Transverse colon (tissue), 4 donors: ENCODE measurements around the gene COL6A1. TPM values are rescaled to one million over a fixed set of nuclear protein-coding genes. Genes with fewer than 3 reads are reported as not detected.

Experiments used
- DNase-seq: peaks from one replicate; pipeline ENCODE4 v3.0.0-alpha.2; 2019
- H3K27ac ChIP-seq, 4 donors: fragments of 200-600 bp; sonication (generic); 2 replicates each; pipeline ENCODE4 v1.5.1; 2016 to 2018; ENCODE audit warnings: inconsistent platforms in 4 of 4
- H3K27me3 ChIP-seq: fragments of 200-600 bp; sonication (generic); 2 replicates; pipeline ENCODE4 v1.5.1; 2017; ENCODE audit warnings: inconsistent platforms
- H3K36me3 ChIP-seq, 4 donors: fragments of 200-600 bp; sonication (generic); 2 replicates each; pipeline ENCODE4 v1.5.1; 2017 to 2019; ENCODE audit warnings: inconsistent platforms in 4 of 4
- H3K4me1 ChIP-seq, 4 donors: fragments of 200-600 bp; sonication (generic); 2 replicates each; pipeline ENCODE4 v1.5.1; 2017 to 2020; ENCODE audit warnings: inconsistent platforms in 4 of 4
- H3K4me3 ChIP-seq, 4 donors: fragments of 200-600 bp; sonication (generic); 1 replicate in 1 of 4; 2 replicates in 3 of 4; pipeline versions ENCODE4 v1.5.1 to v1.6.1; 2017 to 2019; ENCODE audit warnings: inconsistent platforms in 4 of 4
- H3K9me3 ChIP-seq, 2 donors: fragments of 200-600 bp; sonication (generic); 2 replicates each; pipeline ENCODE4 v1.5.1; 2017 to 2019; ENCODE audit warnings: inconsistent platforms in 2 of 2
- EP300 ChIP-seq: sonication (generic); formaldehyde crosslinking; IDR thresholded peaks from one replicate; pipeline ENCODE4 v1.6.1; 2017; ENCODE audit warnings: antibody characterized with exemption, low read depth
- POLR2A ChIP-seq: fragments of 450-650 bp; IDR thresholded peaks from one replicate; pipeline ENCODE4 v1.6.1; 2016; ENCODE audit warnings: antibody characterized with exemption, mild to moderate bottlenecking, moderate library complexity
- POLR2AphosphoS5 ChIP-seq, 3 donors: sonication (generic); formaldehyde crosslinking; IDR thresholded peaks; one replicate each; pipeline ENCODE4 v1.6.1; 2016; ENCODE audit warnings: antibody characterized with exemption in 3 of 3
- WGBS, 2 donors: methylation state at CpG; one replicate each; pipeline ENCODE4 v1.1.5; 2018; ENCODE audit warnings: low coverage in 1 of 2; 5-methylcytosine and 5-hydroxymethylcytosine counted together
- in situ Hi-C, 4 donors: fragments of 200-750 bp; cut with MboI; loops; one replicate each; pipeline versions ENCODE4 v1.15.0 to v1.15.1; 2017; ENCODE audit warnings: low sequenced_read_pairs in 3 of 4, low pct_ligation_motif_present in 1 of 4, low pct_unique_long_range_greater_than_20kb in 1 of 4
- intact Hi-C: fragments of 100-400 bp; cut with DNase I; formaldehyde crosslinking; loops from one replicate; pipeline ENCODE4 v1.15.1; 2023; ENCODE audit warnings: low total_unique reads
- total RNA-seq, 4 donors: library from RNA; depleted of rRNA; stranded (reverse); fragments of >200 nt; gene quantifications; one replicate each; pipeline ENCODE4 v1.1.0, GENCODE V29; 2016
- TF ChIP-seq, protein P1 (sequence below), 5 experiments: fragments of 200-600 bp in 3 of 5; fragments of 450-650 bp in 2 of 5; sonication (generic) in 3 of 5; IDR thresholded peaks; 1 replicate in 2 of 5; 2 replicates in 3 of 5; pipeline ENCODE4 v1.5.1; 2016 to 2017; ENCODE audit warnings: antibody characterized with exemption in 5 of 5, inconsistent platforms in 3 of 5, mild to moderate bottlenecking in 2 of 5, moderate library complexity in 1 of 5

Gene COL6A1
- total RNA-seq, 4 donors from 2014 or later = 166 to 580 (median 346) TPM

GRCh38 chr21:45977396-45977795 lies 4.2 kb upstream of the COL6A1 start:
- in situ Hi-C loops (no loop called here), intact Hi-C loops (loop anchor here (10.0 kb wide), 1 partner anchor 47 kb away; no protein-coding TSS in a partner anchor)
- 14% methylated on average over 5 of the region's 5 CpGs; no CpG with 5 or more reads in 1 of the 2 donors for WGBS, 2 donors
- Histone ChIP-seq H3K27me3 (peaks cover 67% of the 10 kb centered on the region), H3K4me3 (no peak overlapping the region), H3K9me3 (no peaks in the 10 kb centered on the region), H3K4me1 (peaks cover 29 to 69% (median 37%) of the 10 kb centered on the region in 4 donors), H3K36me3 (no peaks in the 10 kb centered on the region), H3K27ac (peak overlapping the region; percentile 87 to 96 (median 90))
- no peak for TF ChIP-seq POLR2AphosphoS5 (IDR thresholded peaks at IDR 0.05)
- TF ChIP-seq, protein P1, sequence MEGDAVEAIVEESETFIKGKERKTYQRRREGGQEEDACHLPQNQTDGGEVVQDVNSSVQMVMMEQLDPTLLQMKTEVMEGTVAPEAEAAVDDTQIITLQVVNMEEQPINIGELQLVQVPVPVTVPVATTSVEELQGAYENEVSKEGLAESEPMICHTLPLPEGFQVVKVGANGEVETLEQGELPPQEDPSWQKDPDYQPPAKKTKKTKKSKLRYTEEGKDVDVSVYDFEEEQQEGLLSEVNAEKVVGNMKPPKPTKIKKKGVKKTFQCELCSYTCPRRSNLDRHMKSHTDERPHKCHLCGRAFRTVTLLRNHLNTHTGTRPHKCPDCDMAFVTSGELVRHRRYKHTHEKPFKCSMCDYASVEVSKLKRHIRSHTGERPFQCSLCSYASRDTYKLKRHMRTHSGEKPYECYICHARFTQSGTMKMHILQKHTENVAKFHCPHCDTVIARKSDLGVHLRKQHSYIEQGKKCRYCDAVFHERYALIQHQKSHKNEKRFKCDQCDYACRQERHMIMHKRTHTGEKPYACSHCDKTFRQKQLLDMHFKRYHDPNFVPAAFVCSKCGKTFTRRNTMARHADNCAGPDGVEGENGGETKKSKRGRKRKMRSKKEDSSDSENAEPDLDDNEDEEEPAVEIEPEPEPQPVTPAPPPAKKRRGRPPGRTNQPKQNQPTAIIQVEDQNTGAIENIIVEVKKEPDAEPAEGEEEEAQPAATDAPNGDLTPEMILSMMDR (IDR thresholded peaks at IDR 0.05) = no peak
- TF ChIP-seq EP300 = no peak
- no peak for TF ChIP-seq POLR2A
- peak; percentile 24 for DNase-seq

GRCh38 chr21:45979141-45979631 lies 2.4 kb upstream of the COL6A1 start:
- intact Hi-C loops = loop anchor here (10.0 kb wide), 1 partner anchor 46 kb away; no protein-coding TSS in a partner anchor
- Histone ChIP-seq H3K9me3 (no peaks in the 10 kb centered on the region), H3K27ac (peak overlapping the region; percentile 67 to 96 (median 90)), H3K27me3 (peaks cover 59% of the 10 kb centered on the region), H3K4me1 (peaks cover 19 to 54% (median 23%) of the 10 kb centered on the region in 4 donors), H3K36me3 (no peaks in the 10 kb centered on the region), H3K4me3 (no peak overlapping the region)
- TF ChIP-seq POLR2A = no peak
- no peak for TF ChIP-seq POLR2AphosphoS5 (IDR thresholded peaks at IDR 0.05)
- TF ChIP-seq, protein P1 (IDR thresholded peaks at IDR 0.05) = no peak
- no peak for TF ChIP-seq EP300
- DNase-seq = peak; percentile 13
- in situ Hi-C loops = no loop called here
- WGBS, 2 donors = 53 to 60% methylated on average over 1 to 20 of the region's 20 CpGs

- no peaks in the 10 kb centered on the region for H3K36me3 ChIP-seq
- TF ChIP-seq POLR2AphosphoS5 (IDR thresholded peaks at IDR 0.05) = no peak
- TF ChIP-seq, protein P1 (IDR thresholded peaks at IDR 0.05) = no peak
- TF ChIP-seq POLR2A = no peak
- TF ChIP-seq EP300 = no peak
- H3K9me3 ChIP-seq = no peaks in the 10 kb centered on the region
- peak overlapping the region; percentile 67 to 96 (median 90) for H3K27ac ChIP-seq
- H3K4me1 ChIP-seq = peaks cover 15 to 54% (median 24%) of the 10 kb centered on the region in 4 donors
- DNase-seq = peak; percentile 7
- H3K27me3 ChIP-seq = peaks cover 54% of the 10 kb centered on the region
- 66 to 89% methylated on average over 3 to 7 of the region's 7 CpGs for WGBS, 2 donors
- in situ Hi-C loops (no loop called here), intact Hi-C loops (loop anchor here (2.0 to 10.0 kb wide), 2 partner anchors 45 to 77 kb away; no protein-coding TSS in a partner anchor)
- no peak overlapping the region for H3K4me3 ChIP-seq
Measured at GRCh38 chr21:45979651-45980050, 1.9 kb upstream of the COL6A1 start.

DNA sequence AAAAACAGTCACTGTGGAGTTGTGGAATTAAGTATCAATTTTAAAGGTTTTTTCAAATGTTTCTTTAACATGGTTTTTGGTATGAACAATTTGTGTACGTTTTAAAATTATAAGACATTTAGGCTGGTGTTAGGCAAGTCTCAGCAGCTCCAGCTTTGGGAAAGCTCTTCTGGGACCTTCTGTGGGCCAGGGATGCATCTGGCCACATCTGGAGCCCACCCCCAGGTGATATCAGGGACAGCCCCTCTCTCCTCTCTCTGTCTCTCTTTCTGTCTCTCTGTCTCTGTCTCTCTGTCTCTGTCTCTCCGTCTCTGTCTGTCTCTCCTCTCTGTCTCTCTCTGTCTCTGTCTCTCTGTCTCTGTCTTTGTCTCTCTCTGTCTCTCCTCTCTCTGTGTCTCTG lies 1.3 kb upstream of the COL6A1 start:
- no peak overlapping the region for H3K4me3 ChIP-seq
- peak overlapping the region; percentile 67 to 96 (median 90) for H3K27ac ChIP-seq
- TF ChIP-seq, protein P1 (IDR thresholded peaks at IDR 0.05) = no peak
- no peak for TF ChIP-seq POLR2AphosphoS5 (IDR thresholded peaks at IDR 0.05)
- TF ChIP-seq EP300 = no peak
- no peaks in the 10 kb centered on the region for H3K36me3 ChIP-seq
- 53 to 58% methylated on average over 2 of the region's 2 CpGs for WGBS, 2 donors
- intact Hi-C loops (loop anchor here (2.0 kb wide), 1 partner anchor 77 kb away; no protein-coding TSS in a partner anchor), in situ Hi-C loops (no loop called here)
- H3K9me3 ChIP-seq = no peaks in the 10 kb centered on the region
- no peak for DNase-seq
- peaks cover 9 to 53% (median 20%) of the 10 kb centered on the region in 4 donors for H3K4me1 ChIP-seq
- peaks cover 48% of the 10 kb centered on the region for H3K27me3 ChIP-seq
